ENCODE data around the gene CARD19. TPM values are rescaled to one million over a fixed set of nuclear protein-coding genes. Genes with fewer than 3 reads are reported as not detected.
A peak's percentile ranks its signal among the peaks of the same experiment; 100 is the strongest.

Gene CARD19
- total and polyA plus RNA-seq, 4 donors, result 31.1 to 70.7 (median 48.5) TPM

- ATAC-seq (ENCODE audit: insufficient read depth, low FRiP score) (no peak), DNase-seq (peak in 1 of 3 donors; percentile 11)
- Histone ChIP-seq H3K36me3 (ENCODE audit: control insufficient read depth in 4 of 4, insufficient read depth in 4 of 4, low read length in 4 of 4) (peaks cover 0 to 24% (median 0%) of the 10 kb centered on the region in 4 donors), H3K9me3 (ENCODE audit: control insufficient read depth in 4 of 4, insufficient read depth in 3 of 4, low read length in 3 of 4) (no peaks in the 10 kb centered on the region), H3K4me3 (no peak overlapping the region), H3K27me3 (ENCODE audit: control insufficient read depth in 3 of 3, insufficient read depth in 3 of 3, low read length in 2 of 3) (no peaks in the 10 kb centered on the region), H3K9ac (ENCODE audit: insufficient read depth in 1 of 2, low read length in 2 of 2) (no peak overlapping the region), H3K27ac (ENCODE audit: low read depth in 1 of 2, low read length in 1 of 2) (no peak overlapping the region), H3K4me1 (ENCODE audit: control insufficient read depth in 5 of 5, insufficient read depth in 5 of 5, low read length in 5 of 5) (peaks cover 0 to 18% (median 9%) of the 10 kb centered on the region in 5 donors)
- WGBS, 2 donors, result 94% methylated on average over 12 of the region's 12 CpGs
- TF ChIP-seq CTCF (IDR thresholded peaks at IDR 0.05; ENCODE audit: control extremely low read depth, extremely low read depth), result no peak
These were observed 22.2 kb downstream of the CARD19 start for GRCh38 chr9:93117924-93118862.

GRCh38 chr9:93118863-93119702, 23.1 kb downstream of the CARD19 start:
- peaks cover 0 to 18% (median 9%) of the 10 kb centered on the region in 5 donors for H3K4me1 ChIP-seq (ENCODE audit: control insufficient read depth in 5 of 5, insufficient read depth in 5 of 5, low read length in 5 of 5)
- peaks cover 0 to 22% (median 0%) of the 10 kb centered on the region in 4 donors for H3K36me3 ChIP-seq (ENCODE audit: control insufficient read depth in 4 of 4, insufficient read depth in 4 of 4, low read length in 4 of 4)
- 84 to 91% methylated on average over 12 of the region's 12 CpGs for WGBS, 2 donors

GRCh38 chr9:93119703-93119952, 23.6 kb downstream of the CARD19 start:
- H3K9me3 ChIP-seq (ENCODE audit: control insufficient read depth in 4 of 4, insufficient read depth in 3 of 4, low read length in 3 of 4), result no peaks in the 10 kb centered on the region
- 59 to 64% methylated on average over 5 of the region's 5 CpGs for WGBS, 2 donors
- ATAC-seq (ENCODE audit: insufficient read depth, low FRiP score), result no peak
- TF ChIP-seq CTCF (IDR thresholded peaks at IDR 0.05; ENCODE audit: control extremely low read depth, extremely low read depth), result no peak
- H3K27me3 ChIP-seq (ENCODE audit: control insufficient read depth in 3 of 3, insufficient read depth in 3 of 3, low read length in 2 of 3), result no peaks in the 10 kb centered on the region
- peaks cover 0 to 19% (median 0%) of the 10 kb centered on the region in 4 donors for H3K36me3 ChIP-seq (ENCODE audit: control insufficient read depth in 4 of 4, insufficient read depth in 4 of 4, low read length in 4 of 4)
- H3K9ac ChIP-seq (ENCODE audit: insufficient read depth in 1 of 2, low read length in 2 of 2), result no peak overlapping the region
- H3K27ac ChIP-seq (ENCODE audit: low read depth in 1 of 2, low read length in 1 of 2), result peak overlapping the region in 1 of 2 donors; percentile 74
- no peak for DNase-seq
- no peak overlapping the region for H3K4me3 ChIP-seq
- H3K4me1 ChIP-seq (ENCODE audit: control insufficient read depth in 5 of 5, insufficient read depth in 5 of 5, low read length in 5 of 5), result peaks cover 0 to 18% (median 9%) of the 10 kb centered on the region in 5 donors

More at GRCh38 chr9:93118863-93119702, 23.1 kb downstream of the CARD19 start:
- DNase-seq, result peak in 1 of 3 donors; percentile 9
- Histone ChIP-seq H3K27me3 (ENCODE audit: control insufficient read depth in 3 of 3, insufficient read depth in 3 of 3, low read length in 2 of 3) (no peaks in the 10 kb centered on the region), H3K9me3 (ENCODE audit: control insufficient read depth in 4 of 4, insufficient read depth in 3 of 4, low read length in 3 of 4) (no peaks in the 10 kb centered on the region), H3K4me3 (no peak overlapping the region), H3K27ac (ENCODE audit: low read depth in 1 of 2, low read length in 1 of 2) (peak overlapping the region in 1 of 2 donors; percentile 74), H3K9ac (ENCODE audit: insufficient read depth in 1 of 2, low read length in 2 of 2) (no peak overlapping the region)
- no peak for ATAC-seq (ENCODE audit: insufficient read depth, low FRiP score)
- TF ChIP-seq CTCF (IDR thresholded peaks at IDR 0.05; ENCODE audit: control extremely low read depth, extremely low read depth), result no peak

All from lung (tissue), 12 donors.